MM.1S (cell line): ENCODE measurements around the gene SLC2A1.

Source experiments
- EZH2 ChIP-seq: fragments of 300-600 bp; sonication (generic); optimal IDR thresholded peaks from 2 replicates; pipeline ENCODE3; 2017; ENCODE audit warnings: low read depth, mild to moderate bottlenecking, antibody characterized with exemption, low read length, mixed read lengths
- EZH2phosphoT487 ChIP-seq: fragments of 300-600 bp; sonication (generic); IDR thresholded peaks from 2 replicates; pipeline ENCODE4 v1.6.1; 2018; ENCODE audit warnings: antibody characterized with exemption, low read length
- TF ChIP-seq, protein P1 (sequence below): fragments of 300-600 bp; sonication (generic); IDR thresholded peaks from 2 replicates; pipeline ENCODE4 v1.5.1; 2016; ENCODE audit warnings: antibody characterized with exemption, low read length, mixed read lengths

GRCh38 chr1:42949312-42950115 lies 9.2 kb downstream of the SLC2A1 start:
- TF ChIP-seq EZH2: no peak
- TF ChIP-seq, protein P1, sequence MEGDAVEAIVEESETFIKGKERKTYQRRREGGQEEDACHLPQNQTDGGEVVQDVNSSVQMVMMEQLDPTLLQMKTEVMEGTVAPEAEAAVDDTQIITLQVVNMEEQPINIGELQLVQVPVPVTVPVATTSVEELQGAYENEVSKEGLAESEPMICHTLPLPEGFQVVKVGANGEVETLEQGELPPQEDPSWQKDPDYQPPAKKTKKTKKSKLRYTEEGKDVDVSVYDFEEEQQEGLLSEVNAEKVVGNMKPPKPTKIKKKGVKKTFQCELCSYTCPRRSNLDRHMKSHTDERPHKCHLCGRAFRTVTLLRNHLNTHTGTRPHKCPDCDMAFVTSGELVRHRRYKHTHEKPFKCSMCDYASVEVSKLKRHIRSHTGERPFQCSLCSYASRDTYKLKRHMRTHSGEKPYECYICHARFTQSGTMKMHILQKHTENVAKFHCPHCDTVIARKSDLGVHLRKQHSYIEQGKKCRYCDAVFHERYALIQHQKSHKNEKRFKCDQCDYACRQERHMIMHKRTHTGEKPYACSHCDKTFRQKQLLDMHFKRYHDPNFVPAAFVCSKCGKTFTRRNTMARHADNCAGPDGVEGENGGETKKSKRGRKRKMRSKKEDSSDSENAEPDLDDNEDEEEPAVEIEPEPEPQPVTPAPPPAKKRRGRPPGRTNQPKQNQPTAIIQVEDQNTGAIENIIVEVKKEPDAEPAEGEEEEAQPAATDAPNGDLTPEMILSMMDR: no peak
- TF ChIP-seq EZH2phosphoT487: no peak
